DMS53 treated with DMSO at 0.1 percent for 48 hours (cell line): ENCODE measurements around the gene TRABD.
"Not testable (repeated sequence)": the region's sequence is repeated elsewhere in the genome, so short reads cannot be mapped to it uniquely, and the experiment has no call there.

Experiments used
- DNase-seq: peaks from one replicate; lab custom pipeline; 2025; ENCODE audit not compliant: unreplicated experiment; lab: John Stamatoyannopoulos, UW

Gene TRABD

GRCh38 chr22:50200461-50201190 is 14.9 kb downstream of the TRABD start, which contains the start of gene SELENOO:
Gene SELENOO, plus strand, starts transcription at chr22:50201011. Its CDS starts 26 bp downstream, at chr22:50201037.
- peak; percentile 41 for DNase-seq

- no peak for DNase-seq
Observed at GRCh38 chr22:50201191-50202129, 15.7 kb downstream of the TRABD start.

- DNase-seq, result no peak
Observed at GRCh38 chr22:50202130-50202666, 16.5 kb downstream of the TRABD start.

- no peak for DNase-seq
Observed at GRCh38 chr22:50203288-50203687, 17.6 kb downstream of the TRABD start.

GRCh38 chr22:50204571-50204970 is 18.9 kb downstream of the TRABD start:
- no peak for DNase-seq

- not testable (repeated sequence) for DNase-seq
Observed at GRCh38 chr22:50204998-50205397, 19.3 kb downstream of the TRABD start.

GRCh38 chr22:50205781-50206569 is 20.3 kb downstream of the TRABD start:
- DNase-seq, result no peak

GRCh38 chr22:50206599-50206998 is 20.9 kb downstream of the TRABD start:
- DNase-seq, result no peak

- DNase-seq, result no peak
Observed at GRCh38 chr22:50207383-50208140, 21.8 kb downstream of the TRABD start.

GRCh38 chr22:50208430-50208938 is 22.8 kb downstream of the TRABD start:
- no peak for DNase-seq

- DNase-seq, result no peak
Observed at GRCh38 chr22:50208939-50209892, 23.5 kb downstream of the TRABD start.

GRCh38 chr22:50209893-50210292 is 24.2 kb downstream of the TRABD start:
- peak; percentile 25 for DNase-seq

- DNase-seq, result no peak
Observed at GRCh38 chr22:50210378-50211139, 24.8 kb downstream of the TRABD start.

- DNase-seq, result no peak
Observed at GRCh38 chr22:50211147-50211546, 25.4 kb downstream of the TRABD start.

GRCh38 chr22:50213263-50213662 is 27.6 kb downstream of the TRABD start:
- no peak for DNase-seq

- no peak for DNase-seq
Observed at GRCh38 chr22:50215297-50216054, 29.8 kb downstream of the TRABD start.

- no peak for DNase-seq
Observed at GRCh38 chr22:50216055-50216683, 30.5 kb downstream of the TRABD start.
